HT1080 (cell line): ENCODE measurements around the gene FCN3. TPM values are rescaled to one million over a fixed set of nuclear protein-coding genes. Genes with fewer than 3 reads are reported as not detected.
A peak's percentile ranks its signal among the peaks of the same experiment; 100 is the strongest.

ENCODE experiments used
- DNase-seq: peaks from one replicate; pipeline ENCODE4 v3.0.0-alpha.2; 2015; ENCODE audit warnings: low read depth
- total RNA-seq: library from RNA; depleted of rRNA; stranded (reverse); fragments of >200 nt; shearing (Covaris generic); gene quantifications from 2 replicates; pipeline ENCODE4 v1.2.3, GENCODE V29; 2014

The FCN3 gene
- total RNA-seq, 1 experiment from 2014 or later: not detected

DNA sequence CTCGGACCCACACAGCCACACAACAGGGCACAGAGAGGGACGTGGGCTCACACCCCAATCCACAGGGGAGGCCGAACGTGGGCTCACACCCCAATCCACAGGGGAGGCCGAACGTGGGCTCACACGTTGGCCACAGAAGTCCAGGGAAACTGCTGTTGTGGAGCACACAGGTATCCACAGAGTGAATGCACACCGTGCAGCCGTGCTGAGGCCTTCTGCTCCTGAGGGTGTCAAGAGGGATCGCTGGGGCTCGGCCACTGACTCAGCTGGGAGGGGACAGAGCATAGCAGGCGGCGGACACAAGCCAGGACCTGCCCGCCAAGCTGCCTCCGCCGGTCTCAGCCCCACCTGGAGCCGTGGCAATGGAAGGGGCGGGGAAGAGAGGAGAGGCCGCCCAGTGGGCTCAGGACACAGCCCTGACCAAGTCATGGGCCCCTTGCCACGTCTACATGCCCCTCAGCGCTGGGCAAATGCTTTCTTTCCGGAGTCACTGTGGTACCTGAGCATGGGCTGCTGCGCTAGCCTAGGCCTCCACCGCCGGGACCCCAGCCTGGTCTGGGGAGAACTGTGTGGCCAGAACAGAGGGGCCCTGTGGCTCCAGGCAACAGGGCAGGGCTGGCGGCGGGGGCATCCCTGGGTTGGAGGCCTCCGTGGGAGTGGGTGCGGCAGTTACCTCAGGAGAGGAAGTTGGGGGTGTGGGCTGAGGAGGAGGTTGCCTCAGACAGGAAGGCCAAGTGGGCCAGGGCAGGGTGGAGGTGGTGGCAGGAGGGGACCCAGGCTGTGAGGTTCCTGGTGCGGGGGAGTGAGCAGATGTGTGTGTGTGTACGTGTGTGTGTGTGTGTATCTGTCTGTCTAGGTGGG, 31.6 kb downstream of the FCN3 start:
- DNase-seq: no peak

DNA sequence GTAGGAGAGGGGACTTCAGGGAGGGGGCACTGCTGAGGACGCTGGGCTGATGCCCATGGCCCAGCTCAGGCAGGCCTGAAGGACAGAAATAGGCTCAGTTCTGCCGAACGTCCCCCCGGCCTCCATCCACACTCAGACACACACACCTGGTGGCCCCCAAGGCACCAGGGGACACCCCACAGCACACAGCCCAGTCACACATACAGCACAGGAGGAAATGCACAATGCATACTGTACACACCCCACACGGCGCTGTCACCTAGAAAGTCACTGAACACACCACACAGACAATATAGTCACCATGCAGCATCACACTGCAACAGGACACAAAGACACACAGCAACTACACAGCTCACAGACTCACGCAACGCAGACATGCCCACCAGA, 32.2 kb downstream of the FCN3 start:
- DNase-seq: no peak

DNA sequence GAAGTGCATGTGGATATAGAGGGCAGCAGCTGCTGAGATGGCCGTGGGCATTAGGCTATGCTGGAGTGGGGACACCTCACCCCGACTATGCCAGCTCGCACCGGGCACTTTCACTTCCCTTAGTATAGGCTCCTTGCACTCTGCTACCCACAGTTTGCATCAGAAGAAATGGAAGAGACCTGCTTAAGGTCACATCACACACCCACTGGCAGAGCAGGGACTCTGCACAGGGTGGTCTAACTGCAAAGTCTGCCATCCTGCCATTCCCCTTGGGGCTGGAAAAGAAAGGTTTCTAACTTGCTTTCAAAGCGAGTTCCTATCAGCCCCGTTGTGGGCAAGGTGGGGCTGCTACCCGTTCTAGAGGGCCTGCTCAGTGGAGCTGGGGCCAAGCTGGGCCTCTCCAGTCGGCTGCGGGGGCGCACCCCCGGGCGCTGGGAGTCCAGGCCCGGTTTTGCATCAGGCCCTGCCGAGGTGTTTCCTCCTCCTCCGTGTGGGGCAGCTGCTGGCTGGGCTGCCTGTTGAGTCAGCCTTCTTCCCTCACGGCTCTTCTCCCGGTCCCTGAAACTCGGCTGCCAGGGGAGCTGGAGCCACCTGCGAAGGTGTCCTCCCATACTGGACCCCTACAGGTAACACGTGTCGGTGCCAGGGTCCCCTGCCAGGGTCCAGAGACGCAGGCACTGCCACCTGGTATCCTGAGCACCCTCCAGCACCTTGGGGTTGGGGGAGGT, 32.9 kb downstream of the FCN3 start, which contains the start of gene SYTL1:
SYTL1 (plus strand) TSS at position 498 of the 728 bp plus-strand sequence. CDS start 3,313 bp downstream, outside the sequence.
- peak; percentile 81 for DNase-seq

DNA sequence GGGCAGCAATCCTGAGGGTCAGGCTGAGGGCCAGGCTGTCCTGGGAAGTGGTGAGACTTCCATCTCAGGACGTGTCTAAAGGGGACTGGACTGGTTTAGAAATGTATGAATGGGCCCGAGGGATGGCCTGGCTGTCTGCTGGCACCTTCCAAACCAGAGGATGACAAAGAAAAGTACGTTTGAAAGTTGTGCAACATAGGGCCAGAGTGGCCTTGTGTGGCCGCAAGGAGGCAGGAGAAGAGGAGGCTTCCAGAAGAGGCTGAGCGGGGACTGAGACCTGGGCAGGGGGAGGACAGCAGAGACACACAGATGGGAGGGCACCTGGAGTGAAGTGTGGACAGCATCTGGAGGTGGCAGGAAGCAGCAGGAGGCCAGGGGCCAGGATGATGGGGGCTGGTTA, 35.4 kb downstream of the FCN3 start:
- DNase-seq: no peak

DNA sequence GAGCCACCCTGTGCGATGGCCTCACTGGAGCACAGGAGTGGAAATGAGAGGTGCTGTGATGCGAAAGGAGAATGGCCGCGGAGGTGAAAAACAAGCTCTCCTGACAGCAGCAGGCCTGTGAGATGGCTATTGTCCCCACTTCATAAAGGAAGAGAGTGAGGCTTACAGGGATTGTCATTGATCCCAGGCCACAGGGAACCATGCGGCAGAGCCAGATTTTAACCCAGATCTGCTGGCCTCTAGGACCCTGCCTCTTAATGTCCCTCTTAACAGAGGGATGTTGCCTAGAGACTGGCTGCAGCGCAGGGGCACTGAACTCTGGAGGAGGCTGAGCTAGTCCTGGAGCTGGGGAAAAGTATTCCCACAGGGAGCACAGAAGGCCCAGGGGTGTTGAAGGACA, 35.9 kb downstream of the FCN3 start:
- DNase-seq: no peak

DNA sequence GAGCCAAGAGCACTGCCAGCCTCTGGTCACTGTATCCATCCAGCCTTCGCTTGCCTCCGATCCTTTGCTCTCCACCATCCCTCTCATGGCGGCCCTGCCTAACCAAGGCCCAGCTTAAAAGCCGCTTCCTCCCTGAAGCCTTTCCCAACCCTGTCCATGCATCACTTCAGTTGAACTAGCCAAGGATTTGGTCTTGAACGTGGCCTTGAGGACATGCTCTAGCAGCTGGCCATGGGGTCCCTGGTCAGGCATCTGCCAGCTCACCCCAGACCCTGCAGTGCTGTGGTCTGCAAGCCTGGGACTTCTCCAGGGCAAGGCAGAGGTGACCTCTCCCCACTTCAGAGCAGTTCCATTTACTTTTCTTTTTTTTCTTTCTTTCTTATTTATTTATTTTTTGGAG, 37.9 kb downstream of the FCN3 start:
- DNase-seq: no peak

DNA sequence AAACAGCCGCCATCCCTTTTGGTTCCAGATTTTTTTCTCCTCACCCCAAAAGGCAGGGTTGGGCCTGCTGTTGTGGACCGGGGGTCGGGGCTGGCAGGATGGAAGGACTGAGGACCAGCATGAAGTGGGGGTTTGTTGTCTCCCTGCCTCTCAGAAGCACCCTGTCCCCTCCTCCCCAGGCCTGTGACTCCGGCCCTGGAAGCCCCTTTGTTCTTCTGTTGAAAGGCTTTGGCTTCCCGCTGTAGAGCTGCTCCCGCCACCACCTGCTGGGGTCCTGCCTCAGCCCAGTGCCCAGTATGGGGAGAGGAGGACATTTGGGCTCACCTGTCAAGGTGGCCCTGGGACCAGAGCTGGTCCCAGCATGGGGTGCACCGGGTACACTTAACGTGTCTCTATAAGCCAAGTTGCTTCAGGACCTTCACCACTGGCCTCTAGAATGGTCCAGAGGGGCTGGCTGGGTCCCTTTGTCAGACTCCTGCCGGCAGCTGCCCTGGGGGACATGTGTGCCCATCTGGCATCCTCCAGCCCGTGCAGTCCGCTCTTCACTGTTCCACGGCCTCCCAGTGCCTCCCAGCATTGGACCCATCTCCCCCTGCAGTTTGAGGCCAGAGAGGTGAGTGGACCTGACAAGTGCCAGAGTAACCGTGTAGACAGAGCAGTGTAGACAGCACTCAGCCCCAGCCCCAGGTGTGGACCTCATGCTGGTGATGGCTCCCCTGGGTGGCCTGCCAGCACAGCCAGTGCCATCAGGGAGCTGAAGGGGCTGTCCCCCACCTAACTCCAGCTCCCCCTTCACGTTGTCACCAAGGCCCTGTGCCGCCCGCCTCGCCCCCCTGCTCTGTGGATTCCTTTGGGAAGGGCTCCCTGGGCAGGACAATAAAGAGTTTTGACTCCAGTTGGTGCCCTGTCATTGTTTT, 38.9 kb downstream of the FCN3 start:
- no peak for DNase-seq

DNA sequence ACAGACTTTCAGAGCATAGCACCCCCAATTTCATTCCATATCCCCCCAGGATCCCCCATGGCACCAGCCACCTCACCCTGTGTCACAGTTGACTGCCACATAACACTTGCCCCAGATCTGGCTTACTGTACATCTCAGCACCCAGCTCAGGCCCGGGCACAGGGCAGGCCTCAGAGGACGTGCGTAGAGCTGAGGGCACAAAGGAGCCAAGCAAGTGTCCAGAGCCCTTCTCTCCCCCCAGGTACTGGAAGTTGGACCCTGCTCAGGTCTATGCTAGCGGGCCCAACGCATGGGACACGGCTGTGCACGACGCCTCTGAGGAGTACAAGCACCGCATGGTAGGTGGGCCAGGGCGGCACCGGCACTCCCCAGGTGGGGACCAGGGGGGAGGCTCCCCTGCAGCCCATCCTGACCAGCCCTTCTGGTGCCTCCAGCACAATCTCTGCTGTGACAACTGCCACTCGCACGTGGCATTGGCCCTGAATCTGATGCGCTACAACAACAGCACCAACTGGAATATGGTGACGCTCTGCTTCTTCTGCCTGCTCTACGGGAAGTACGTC, 40.8 kb downstream of the FCN3 start:
- no peak for DNase-seq

DNA sequence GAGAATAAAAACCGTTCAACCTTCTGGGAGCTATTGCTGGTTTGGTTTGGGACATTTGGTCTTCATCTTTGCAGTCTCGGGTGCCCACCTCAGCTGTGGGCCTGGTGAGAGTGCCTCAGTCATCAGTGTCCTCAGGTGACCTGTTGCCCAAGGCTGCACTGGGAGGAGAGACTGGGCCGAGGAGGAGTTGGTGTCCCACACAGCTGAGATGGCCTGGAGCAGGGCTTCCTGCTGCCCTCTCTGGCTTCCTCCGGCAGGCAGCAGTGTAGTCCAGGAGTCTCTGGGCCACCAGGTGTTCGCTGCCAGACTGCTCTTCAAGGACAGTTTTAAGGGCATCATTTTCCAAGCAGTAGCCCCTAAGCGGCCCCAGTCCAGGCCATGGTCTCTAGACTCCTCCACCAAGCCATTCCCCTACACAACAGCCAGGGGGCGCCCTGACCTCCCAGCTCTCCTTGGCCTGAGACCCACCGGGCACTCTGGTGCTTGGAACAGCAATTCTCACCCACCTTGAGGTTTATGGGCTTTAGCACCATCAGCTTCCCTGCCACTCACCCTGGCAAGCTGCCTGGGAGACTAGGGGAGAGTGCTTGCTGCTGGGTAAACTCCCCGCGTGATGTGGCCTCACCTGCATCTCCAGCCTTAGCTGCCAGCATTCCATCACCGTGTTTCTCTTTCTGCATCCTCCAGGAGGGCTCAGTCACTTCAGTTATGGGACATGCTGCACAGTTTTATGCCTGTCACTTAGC, 41.9 kb downstream of the FCN3 start:
- DNase-seq: peak; percentile 21

DNA sequence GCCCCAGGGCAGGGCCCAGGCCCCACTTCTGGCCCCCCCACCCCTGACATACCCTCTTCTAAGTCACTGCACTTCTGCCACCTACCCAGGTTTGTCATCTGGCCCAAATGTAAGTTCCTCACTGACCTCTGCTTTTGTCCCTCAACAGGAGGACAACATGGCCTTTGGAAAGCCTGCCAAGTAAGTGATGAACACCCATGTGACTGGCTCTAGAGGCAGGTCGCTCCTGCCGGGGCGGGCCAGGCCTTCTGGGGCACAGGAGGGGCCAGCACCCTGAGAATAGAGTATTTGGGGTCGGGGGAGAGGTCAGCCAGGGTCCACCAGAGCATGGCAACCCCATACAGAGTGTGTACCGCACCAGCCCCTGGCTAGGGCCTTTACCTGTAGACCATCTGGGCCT, 42.7 kb downstream of the FCN3 start:
- DNase-seq: no peak

DNA sequence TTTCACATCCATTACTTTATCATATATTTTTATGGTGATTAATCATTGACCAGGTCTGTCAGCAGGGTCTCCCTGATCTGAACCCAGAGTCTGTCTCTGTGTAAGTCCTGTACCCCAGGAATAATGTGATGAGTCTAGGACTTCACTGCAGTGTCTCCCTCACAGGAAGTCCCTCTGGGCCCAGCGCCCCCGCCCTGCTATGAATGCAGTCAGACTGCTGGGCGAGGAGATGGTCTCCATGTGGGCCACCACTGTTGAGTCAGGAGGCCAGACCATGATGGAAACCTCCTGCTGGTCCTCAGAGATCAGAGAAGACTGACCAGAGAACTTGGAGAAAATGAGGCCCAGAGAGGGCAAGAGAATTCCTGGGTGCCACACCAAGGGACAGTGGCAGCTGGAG, 43.2 kb downstream of the FCN3 start:
- no peak for DNase-seq

DNA sequence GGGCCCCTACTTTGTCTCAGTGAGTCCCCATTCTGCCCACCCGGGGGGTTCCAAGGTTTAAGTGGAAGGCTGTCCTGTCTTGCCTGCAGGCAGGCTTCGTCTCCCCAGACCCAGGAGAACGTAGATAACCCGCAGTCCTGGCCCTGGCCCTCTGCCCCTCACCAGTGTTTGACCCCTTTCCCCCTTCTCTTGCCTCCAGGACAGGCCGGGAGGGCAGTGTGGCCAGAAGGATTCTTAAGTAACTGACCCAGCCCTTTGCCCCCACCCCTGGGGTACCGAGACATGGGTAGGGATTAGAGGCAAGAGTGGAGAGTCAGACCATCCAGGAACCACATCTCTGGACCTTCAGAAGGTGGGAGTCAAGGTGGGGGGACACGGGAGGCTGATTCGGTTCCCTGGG, 43.8 kb downstream of the FCN3 start:
- no peak for DNase-seq

DNA sequence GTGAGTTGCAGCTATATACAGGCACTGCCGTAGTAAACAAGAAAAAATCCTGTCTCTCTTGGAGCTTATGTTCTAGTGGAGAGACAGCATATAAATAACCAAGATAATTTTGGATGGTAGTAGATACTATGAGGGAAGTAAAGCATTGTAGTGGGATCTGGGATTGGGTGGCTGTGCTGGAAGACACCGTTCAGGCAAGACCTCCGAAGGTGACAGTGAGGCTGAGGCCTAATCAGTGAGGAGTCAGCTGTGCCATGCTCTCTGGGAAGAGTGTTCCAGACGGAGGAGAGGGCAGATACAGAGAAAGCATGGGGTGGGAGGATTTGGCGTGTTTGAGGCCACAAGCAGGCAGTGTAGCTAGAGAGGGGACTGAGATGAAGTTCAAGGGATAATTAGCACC, 46.7 kb downstream of the FCN3 start:
- no peak for DNase-seq

DNA sequence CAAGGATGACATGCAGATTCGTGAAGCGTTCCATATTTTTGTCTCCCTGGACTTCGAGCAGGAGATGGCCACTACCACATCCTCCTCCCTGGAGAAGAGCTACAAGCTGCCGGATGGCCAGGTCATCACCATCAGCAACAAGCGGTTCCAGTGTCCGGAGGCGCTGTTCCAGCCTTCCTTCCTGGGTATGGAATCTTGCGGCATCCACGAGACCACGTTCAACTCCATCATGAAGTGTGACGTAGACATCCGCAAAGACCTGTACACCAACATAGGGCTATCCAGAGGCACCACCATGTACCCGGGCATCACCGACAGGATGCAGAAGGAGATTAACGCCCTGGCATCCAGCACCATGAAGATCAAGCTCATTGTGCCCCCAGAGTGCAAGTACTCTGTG, 49.3 kb downstream of the FCN3 start:
- no peak for DNase-seq

DNA sequence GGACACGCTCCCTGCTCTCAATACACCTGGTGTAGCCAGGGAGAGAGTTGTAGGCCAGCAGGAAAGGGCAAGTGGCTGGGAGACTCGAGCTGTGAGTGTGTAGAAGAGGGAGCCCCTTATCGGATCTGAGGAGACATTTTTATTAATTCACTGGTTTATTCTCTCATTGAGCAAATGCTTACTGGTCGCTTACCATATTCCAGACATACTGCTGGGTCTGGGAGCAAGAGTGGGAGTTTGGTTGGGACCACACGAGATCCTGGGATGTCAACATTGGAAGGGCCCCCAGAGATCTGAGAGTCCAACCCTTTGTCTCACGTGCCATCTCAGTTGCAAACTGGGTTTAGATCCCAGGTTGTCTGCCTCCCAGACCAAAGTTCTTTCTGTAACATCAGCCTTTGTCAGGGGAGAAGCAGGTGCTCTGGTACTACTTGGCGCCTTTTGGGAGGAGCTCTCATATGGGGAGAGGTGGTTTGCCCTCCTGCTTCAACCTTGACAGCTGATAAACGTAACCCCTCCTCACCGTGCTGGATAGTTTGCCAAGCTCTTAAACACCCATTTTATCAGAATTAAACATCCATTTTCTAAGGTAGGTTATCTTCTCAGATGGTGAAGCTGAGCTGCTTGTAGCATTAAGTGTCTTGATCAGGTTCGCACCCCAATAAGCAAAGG, 51.9 kb downstream of the FCN3 start:
- DNase-seq: no peak

DNA sequence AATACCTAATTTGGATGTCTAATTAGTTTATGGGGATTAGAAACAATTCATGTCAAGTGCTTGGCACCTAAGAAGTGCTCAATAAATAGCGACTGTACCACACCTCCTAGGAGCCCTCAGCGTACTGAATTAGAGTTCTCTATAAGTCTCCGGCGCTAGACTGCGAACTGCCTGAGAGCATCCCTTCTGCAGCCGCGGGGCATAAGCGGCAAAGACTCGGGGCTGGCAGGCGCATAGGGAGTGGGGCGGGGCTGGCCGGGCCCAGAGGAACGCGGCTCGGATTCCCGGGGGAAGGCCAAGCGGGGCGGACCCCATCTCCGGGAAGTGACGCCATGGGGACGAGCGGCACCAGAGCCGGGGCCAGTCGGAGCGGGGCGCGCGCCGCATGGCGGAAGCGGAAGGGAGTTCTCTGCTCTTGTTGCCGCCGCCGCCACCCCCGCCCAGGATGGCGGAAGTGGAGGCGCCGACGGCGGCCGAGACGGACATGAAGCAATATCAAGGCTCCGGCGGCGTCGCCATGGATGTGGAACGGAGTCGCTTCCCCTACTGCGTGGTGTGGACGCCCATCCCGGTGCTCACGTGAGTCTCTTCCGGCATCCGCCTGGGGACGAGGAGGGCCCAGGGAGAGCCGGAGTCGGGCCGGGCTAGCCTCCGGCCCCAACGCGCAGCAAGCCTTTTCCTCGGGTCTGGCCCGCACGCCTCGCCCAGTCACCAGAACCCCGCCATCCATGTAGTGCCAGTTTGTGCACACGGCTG, 52.6 kb downstream of the FCN3 start, which contains the start of gene TMEM222:
TMEM222 (plus strand) TSS at position 351 of the 756 bp plus-strand sequence; CDS start at position 386, 35 bp downstream.
- peak; percentile 96 for DNase-seq
